Measurements from ENCODE around the gene CRB3.

The CRB3 gene

GRCh38 chr19:6450166-6450565 lies 13.9 kb upstream of the CRB3 start:
- H3K4me3 ChIP-seq (ENCODE audit: control insufficient read depth, low read depth, low read length), result no peak overlapping the region
- DNase-seq (ENCODE audit: low read depth), result no peak
- TF ChIP-seq, protein P1, sequence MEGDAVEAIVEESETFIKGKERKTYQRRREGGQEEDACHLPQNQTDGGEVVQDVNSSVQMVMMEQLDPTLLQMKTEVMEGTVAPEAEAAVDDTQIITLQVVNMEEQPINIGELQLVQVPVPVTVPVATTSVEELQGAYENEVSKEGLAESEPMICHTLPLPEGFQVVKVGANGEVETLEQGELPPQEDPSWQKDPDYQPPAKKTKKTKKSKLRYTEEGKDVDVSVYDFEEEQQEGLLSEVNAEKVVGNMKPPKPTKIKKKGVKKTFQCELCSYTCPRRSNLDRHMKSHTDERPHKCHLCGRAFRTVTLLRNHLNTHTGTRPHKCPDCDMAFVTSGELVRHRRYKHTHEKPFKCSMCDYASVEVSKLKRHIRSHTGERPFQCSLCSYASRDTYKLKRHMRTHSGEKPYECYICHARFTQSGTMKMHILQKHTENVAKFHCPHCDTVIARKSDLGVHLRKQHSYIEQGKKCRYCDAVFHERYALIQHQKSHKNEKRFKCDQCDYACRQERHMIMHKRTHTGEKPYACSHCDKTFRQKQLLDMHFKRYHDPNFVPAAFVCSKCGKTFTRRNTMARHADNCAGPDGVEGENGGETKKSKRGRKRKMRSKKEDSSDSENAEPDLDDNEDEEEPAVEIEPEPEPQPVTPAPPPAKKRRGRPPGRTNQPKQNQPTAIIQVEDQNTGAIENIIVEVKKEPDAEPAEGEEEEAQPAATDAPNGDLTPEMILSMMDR (conservative IDR thresholded peaks at IDR 0.05; ENCODE audit: control insufficient read depth, insufficient read depth, low read depth, low read length), result no peak

DNA sequence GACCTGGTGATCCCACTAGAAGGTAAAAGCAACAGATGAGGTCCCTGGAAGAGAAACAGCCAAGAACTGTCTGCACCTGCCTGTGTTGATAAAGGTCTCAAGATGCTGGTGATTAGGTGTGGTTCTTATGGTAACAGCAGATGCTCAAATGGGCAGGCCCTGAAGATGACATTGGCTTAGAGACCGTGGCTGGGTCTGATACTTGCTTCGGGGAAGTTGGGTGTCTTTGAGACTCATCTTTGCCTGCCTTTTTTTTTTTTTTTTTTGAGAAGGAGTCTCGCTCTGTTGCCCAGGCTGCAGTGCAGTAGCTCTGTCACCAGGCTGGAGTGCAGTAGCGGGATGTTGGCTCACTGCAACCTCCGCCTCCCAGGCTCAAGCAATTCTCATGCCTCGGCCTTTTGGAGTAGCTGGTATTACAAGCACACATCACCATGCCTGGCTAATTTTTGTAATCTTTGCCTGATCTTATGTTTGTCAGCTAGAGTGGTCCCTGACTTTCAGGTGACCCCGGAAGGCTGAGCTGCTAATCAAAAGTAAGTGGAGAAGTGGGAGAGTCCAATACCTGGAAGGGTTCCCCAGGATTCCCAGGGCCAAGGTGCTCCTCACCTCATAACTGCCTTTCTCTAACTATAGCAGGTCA lies 12.4 kb upstream of the CRB3 start:
- TF ChIP-seq, protein P1 (conservative IDR thresholded peaks at IDR 0.05; ENCODE audit: control insufficient read depth, insufficient read depth, low read depth, low read length), result no peak
- no peak overlapping the region for H3K4me3 ChIP-seq (ENCODE audit: control insufficient read depth, low read depth, low read length)
- no peak for DNase-seq (ENCODE audit: low read depth)

- TF ChIP-seq, protein P1 (conservative IDR thresholded peaks at IDR 0.05; ENCODE audit: control insufficient read depth, insufficient read depth, low read depth, low read length), result no peak
- DNase-seq (ENCODE audit: low read depth), result no peak
- no peak overlapping the region for H3K4me3 ChIP-seq (ENCODE audit: control insufficient read depth, low read depth, low read length)
These were observed 11.9 kb upstream of the CRB3 start for GRCh38 chr19:6452223-6452614.

- TF ChIP-seq, protein P1 (conservative IDR thresholded peaks at IDR 0.05; ENCODE audit: control insufficient read depth, insufficient read depth, low read depth, low read length), result no peak
- no peak overlapping the region for H3K4me3 ChIP-seq (ENCODE audit: control insufficient read depth, low read depth, low read length)
- DNase-seq (ENCODE audit: low read depth), result no peak
These were observed 11.2 kb upstream of the CRB3 start for GRCh38 chr19:6452899-6453298.

DNA sequence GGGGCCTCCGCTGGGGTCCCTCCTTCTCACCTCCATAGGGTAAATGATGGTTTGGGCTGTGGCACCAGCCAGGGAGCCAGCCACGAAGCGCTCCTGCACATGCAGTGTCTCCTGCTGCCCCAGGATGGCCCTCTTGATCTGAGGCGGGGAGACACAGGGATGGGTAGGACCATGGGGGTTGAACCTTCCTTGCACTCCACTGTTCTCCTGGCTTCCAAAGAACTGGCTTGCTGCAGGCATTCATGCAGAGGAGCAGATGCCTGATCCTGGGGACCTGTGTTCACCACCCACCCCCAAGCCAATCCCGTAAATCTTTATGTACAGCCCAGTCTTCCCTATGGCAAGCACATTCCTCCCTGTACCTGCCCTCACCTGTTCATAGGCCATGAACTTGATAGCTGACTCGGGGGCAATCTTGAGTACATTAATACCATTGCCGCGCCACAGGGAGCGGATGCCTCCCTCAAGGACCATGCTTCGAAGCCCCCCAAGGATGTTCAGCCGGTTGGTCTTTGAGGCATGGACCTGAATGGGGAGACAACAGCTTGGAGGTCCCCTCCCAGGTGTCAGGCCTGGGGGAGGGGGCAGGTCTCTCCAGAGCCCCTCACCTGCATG lies 10.0 kb upstream of the CRB3 start:
- DNase-seq (ENCODE audit: low read depth), result no peak
- TF ChIP-seq, protein P1 (conservative IDR thresholded peaks at IDR 0.05; ENCODE audit: control insufficient read depth, insufficient read depth, low read depth, low read length), result no peak
- no peak overlapping the region for H3K4me3 ChIP-seq (ENCODE audit: control insufficient read depth, low read depth, low read length)

- H3K4me3 ChIP-seq (ENCODE audit: control insufficient read depth, low read depth, low read length), result no peak overlapping the region
- no peak for DNase-seq (ENCODE audit: low read depth)
- TF ChIP-seq, protein P1 (conservative IDR thresholded peaks at IDR 0.05; ENCODE audit: control insufficient read depth, insufficient read depth, low read depth, low read length), result no peak
These were observed 8.1 kb upstream of the CRB3 start for GRCh38 chr19:6455924-6456323.

Measured in fibroblast of mammary gland (primary cell).